HG03469 (cell line): ENCODE measurements around the gene TARM1.
"Not testable (repeated sequence)": the region's sequence is repeated elsewhere in the genome, so short reads cannot be mapped to it uniquely, and the experiment has no call there.

Experiments used
- ATAC-seq: cut with Tn5 transposase; IDR thresholded peaks from one replicate; pipeline ENCODE4 v1.9.1; 2021; ENCODE audit warnings: mild to moderate bottlenecking, moderate library complexity, moderate number of reproducible peaks; ENCODE audit not compliant: unreplicated experiment

The TARM1 gene

GRCh38 chr19:54100561-54100960 is 19.4 kb upstream of the TARM1 start, which contains the start of gene OSCAR:
OSCAR (minus strand) TSS chr19:54100803; CDS start chr19:54100792, 11 bp downstream.
- no peak for ATAC-seq

DNA sequence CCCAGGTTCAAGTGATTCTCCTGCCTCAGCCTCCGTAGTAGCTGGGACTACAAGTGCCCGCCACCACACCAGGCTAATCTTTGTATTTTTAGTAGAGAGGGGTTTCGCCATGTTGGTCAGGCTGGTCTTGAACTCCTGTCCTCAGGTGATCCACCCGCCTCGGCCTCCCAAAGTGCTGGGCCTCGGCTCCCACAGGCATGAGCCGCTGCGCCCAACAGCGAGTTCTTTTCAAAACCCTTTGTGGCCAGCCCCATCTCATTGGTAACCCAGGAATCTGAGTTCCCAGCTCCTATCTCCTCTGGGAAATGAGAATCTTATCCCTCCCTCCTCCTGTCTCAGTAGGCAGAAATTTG is 18.7 kb upstream of the TARM1 start:
- ATAC-seq: not testable (repeated sequence)

DNA sequence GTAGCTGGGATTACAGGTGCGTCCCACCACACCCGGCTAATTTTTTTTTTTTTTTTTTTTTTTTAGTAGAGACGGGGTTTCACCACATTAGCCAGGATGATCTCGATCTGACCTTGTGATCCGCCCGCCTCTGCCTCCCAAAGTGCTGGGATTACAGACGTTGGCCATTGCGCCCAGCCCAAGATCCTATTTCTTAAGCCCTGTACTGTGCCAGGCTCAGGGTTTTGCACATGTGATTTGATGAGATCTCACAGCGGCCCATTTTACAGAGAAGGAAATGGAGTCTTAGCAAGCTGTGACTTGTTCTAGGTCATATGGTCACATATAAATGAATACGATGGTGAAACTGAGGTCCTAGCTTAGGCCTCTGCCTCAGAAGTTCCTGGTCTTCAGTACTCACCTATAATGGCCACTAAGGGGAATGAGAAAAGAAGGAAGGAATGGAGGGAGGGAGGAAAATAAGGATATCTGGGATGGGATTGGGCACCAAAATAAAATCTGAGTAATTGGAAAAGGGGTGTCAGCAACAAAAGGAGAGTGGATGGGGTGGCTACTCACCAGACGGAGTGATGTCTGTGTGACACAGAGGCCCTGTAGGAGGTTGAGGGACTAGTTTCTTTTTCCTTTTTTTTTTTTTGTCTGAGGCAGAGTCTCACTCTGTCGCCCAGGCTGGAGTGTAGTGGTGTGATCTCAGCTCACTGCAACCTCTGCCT is 18.2 kb upstream of the TARM1 start:
- ATAC-seq: no peak

DNA sequence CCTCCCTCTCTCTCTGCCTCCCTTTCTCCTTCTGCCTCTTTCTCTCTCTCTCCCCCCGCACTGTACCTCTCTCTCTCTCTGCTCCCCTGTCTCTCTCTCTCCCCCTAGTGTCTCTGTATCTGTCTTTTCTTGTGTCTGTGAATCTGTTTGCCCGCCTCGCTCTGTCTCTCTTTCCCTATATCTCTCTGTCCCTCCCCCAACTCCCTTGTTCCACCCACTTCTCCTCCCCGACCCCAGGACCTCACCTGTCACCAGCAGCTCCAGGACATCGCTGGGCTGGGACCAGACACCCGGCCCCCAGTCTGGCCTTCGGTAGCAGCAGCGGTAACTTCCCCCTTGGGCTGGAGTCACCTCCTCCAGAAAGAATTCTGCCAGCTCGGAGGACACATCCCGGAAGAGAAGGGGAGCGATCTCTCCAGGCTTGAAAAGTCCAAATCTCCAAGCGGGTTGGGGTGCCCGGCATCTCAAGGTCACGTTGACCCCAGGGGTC is 15.5 kb upstream of the TARM1 start:
- no peak for ATAC-seq

DNA sequence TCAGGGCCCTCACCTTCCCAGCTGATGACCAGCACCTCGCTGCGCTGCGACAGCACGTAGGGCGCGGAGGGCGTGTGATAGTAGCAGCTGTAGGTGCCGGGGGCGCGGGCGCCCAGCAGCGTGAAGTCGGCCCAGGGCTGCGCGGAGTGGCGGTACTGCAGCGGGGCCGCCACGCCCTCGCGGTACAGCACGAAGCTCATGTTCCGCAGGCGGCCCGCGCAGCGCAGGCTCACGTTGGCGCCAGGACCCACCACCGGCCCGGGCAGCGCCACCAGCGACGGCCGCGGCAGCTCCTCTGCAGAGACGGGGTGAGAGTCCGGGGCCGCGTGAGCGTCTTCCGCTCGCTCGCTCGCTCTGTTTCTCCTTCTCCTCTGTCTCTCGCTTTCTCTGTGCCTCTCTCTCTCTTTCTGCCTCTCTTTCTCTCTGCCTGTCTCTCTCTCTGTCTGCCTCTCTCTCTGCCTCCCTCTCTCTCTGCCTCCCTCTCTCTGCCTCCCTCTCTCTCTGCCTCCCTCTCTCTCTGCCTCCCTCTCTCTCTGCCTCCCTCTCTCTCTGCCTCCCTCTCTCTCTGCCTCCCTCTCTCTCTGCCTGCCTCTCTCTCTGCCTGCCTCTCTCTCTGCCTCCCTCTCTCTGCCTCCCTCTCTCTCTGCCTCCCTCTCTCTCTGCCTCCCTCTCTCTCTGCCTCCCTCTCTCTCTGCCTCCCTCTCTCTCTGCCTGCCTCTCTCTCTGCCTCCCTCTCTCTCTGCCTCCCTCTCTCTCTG is 14.9 kb upstream of the TARM1 start:
- ATAC-seq: not testable (repeated sequence)

- ATAC-seq: no peak
Measured at GRCh38 chr19:54095136-54095858, 14.1 kb upstream of the TARM1 start.

- ATAC-seq: no peak
Measured at GRCh38 chr19:54094426-54095000, 13.3 kb upstream of the TARM1 start.

DNA sequence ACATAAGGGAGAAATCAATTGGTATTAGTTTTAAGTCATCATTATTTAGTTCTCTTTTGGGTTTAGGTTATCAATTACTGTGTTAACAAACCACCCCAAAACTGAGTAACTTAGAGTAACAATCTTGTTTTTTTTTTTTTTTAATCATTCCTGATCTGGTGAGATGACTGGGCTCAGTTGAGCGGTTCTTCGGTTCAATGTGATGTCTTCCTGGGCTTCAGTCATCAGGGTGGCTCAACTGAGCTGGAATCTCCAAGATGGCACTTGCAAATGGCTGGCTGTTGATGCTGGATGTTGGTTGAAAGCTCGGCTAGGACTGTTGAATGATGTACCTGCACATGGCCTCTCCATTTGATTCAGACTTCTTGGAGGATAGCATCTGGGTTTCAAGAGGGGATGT is 3.2 kb upstream of the TARM1 start:
- ATAC-seq: no peak

- no peak for ATAC-seq
Measured at GRCh38 chr19:54077334-54077733, 3.8 kb downstream of the TARM1 start.

DNA sequence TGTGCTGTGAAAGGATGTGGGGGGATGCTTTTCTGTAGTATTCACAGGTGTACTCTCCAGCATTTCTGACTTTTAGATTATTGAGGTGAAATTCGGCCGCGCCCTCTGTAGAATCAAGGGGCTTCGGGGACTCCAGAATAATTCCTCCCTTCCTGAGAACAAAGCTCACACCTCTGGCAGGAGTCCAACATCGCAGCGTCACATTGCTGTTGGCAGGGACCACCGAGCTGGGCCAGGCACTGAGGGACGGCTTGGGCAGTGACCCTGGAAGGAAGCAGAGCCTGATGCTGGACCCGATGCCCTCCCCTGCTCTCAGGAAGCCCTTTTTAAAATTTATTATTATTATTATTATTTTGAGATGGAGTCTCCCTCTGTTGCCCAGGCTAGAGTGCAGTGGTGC is 6.3 kb downstream of the TARM1 start:
- no peak for ATAC-seq

- ATAC-seq: no peak
Measured at GRCh38 chr19:54073829-54074228, 7.3 kb downstream of the TARM1 start.

GRCh38 chr19:54069470-54069869 is 11.7 kb downstream of the TARM1 start:
- no peak for ATAC-seq

DNA sequence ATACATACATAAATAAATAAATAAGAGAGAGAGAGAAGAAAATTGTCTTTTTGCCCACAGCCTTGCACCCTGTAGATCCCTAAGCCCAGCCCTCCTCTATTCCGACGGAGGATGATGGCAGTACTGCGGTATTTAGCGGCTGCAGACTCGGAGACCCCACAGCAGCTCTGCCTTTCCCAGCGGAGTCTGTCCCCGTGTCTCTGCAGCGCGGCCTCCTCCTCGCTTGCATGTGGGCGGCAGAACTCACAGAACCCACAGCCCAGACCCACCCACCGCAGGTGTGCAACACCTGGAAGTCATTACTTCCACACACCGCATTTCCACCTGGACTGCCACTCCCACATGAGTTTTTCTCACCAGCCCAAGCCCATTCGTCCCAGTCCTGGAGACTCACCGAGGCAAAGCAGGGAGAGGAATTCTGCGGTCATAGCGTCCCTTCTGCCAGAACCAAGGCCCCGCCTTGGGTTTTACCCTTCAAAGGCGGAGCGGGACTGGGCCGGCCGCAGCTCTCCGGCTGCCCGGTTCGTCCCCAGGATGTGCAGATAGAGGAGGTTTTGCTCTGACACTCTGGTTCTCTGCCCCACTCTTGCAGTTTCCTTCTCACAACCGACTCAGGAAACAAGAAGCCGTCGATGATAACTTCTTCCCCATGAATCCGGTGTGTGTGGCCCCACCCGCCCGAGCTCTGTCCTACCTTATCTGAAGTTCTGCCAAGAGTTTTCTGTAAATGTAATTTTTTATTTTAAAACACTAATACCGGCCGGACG is 17.6 kb downstream of the TARM1 start, which contains the start of gene VSTM1:
Gene VSTM1 (minus strand): TSS at position 548 of the 767 bp plus-strand sequence. CDS start 120 bp downstream, at position 428.
- no peak for ATAC-seq

DNA sequence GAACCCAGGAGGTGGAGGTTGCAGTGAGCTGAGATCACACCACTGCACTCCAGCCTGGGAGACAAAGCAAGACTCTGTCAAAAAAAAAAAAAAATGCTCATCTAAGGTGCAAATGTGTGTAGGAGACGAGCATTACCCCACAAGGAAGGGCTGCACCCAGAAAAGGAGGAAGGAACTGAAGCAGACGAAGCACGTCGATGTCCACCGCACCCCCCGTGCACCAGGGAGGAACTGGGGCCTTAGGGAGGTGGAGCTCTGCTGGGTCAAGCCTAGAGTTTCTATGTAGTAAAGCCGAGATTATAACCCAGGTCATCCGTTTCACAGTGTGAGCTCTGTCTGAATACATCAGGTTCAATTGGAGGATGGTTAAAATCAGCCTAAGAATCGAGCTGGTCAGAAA is 18.5 kb downstream of the TARM1 start:
- no peak for ATAC-seq

DNA sequence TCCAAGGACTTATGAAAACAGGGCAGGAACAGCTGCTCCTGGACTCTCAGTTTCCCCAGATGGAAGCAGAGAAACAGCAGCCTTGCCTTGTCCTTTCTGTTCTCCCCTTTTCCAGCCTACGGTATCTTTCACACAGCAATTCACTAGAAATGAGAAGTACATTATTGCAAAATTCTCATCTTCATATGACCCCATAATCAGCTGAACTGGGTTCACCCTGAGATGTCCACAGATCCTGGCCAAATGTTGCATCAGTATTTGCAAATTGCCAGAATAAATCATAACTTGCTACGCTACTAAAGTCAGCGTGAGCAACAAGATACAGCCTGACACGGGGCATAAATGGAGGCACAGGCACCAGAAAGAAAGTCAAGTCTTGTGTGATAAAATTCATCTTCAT is 33.5 kb downstream of the TARM1 start:
- ATAC-seq: no peak

GRCh38 chr19:54045771-54046170 is 35.4 kb downstream of the TARM1 start:
- no peak for ATAC-seq

GRCh38 chr19:54042989-54043388 is 38.2 kb downstream of the TARM1 start:
- ATAC-seq: no peak

DNA sequence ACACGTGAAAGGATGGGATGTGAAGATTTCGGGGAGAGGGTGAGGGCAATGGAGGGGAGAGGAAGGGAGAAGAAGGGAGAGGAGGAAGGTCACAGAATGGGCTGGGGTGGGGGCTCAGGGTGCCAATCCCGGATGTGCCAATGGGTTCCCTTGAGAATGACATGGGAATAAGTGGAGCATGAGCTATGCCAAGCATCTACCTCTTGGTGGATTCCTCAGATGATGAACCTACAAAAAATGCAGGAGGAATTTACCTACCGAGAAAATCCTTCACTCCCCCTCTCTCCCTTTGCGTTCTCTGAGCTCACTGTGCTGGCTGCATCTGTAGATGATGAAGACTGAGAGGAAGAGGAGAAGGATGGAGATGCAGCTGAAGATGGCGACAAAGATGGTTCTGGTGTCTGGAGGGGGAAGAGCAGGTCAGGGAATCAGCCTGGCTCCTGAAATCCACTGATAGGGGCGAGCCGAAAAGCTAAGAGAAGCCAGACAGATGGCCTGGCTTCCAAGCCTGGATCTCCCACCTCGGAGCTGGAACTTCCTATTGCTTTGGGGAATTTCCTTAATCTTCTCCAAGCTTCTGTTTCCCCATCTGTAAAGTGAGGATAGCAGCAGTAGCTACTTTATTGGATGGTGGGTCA is 39.1 kb downstream of the TARM1 start:
- ATAC-seq: no peak

- no peak for ATAC-seq
Measured at GRCh38 chr19:54040003-54040402, 41.2 kb downstream of the TARM1 start.

DNA sequence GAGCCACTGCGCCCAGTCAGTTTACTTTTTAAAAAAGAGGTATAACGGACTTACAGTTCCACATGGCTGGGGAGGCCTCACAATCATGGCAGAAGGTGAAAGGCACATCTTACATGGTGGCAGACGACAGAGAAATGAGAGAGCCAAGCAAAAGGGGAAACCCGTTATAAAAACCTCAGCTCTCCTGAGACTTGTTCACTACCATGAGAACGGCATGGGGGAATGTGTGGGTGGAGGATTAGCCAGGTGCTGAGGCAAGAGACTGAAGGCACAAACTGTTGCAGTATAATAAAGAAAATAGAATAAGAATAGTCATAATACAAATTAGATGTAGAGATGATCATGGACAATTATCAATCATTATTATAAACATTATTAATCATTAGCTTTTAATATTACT is 44.6 kb downstream of the TARM1 start:
- not testable (repeated sequence) for ATAC-seq
